GM04503 (cell line): ENCODE data around the gene C2CD2L.
"Not testable (repeated sequence)": the region's sequence is repeated elsewhere in the genome, so short reads cannot be mapped to it uniquely, and the experiment has no call there.

Experiments
- DNase-seq: peaks from one replicate; pipeline ENCODE4 v3.0.0-alpha.2; 2012; ENCODE audit warnings: low read depth

Gene C2CD2L

GRCh38 chr11:119106564-119107537 lies at the start of gene C2CD2L:
TSS of gene C2CD2L (plus strand) at chr11:119107344. CDS start at chr11:119107742, 398 bp downstream.
- peak; percentile 49 for DNase-seq

GRCh38 chr11:119059128-119059527 lies 48.0 kb upstream of the C2CD2L start:
- DNase-seq: not testable (repeated sequence)

GRCh38 chr11:119061256-119061655 lies 45.9 kb upstream of the C2CD2L start:
- DNase-seq: no peak

- DNase-seq: no peak
Measured at GRCh38 chr11:119062779-119063178, 44.4 kb upstream of the C2CD2L start.

GRCh38 chr11:119065369-119065768 lies 41.8 kb upstream of the C2CD2L start:
- DNase-seq: no peak

GRCh38 chr11:119067371-119068222 lies 39.5 kb upstream of the C2CD2L start, which contains the start of gene VPS11:
TSS of gene VPS11 (plus strand) at chr11:119067818. CDS start at chr11:119067824, 6 bp downstream.
- DNase-seq: peak; percentile 73

GRCh38 chr11:119077839-119078238 lies 29.3 kb upstream of the C2CD2L start:
- DNase-seq: no peak

- DNase-seq: no peak
Measured at GRCh38 chr11:119078675-119079420, 28.3 kb upstream of the C2CD2L start.

- no peak for DNase-seq
Measured at GRCh38 chr11:119081682-119082260, 25.4 kb upstream of the C2CD2L start.

GRCh38 chr11:119084663-119085436 lies 22.3 kb upstream of the C2CD2L start, which contains the start of gene HMBS:
TSS of gene HMBS (plus strand) at chr11:119084881. CDS start at chr11:119085034, 153 bp downstream.
- peak; percentile 85 for DNase-seq

GRCh38 chr11:119085437-119085847 lies 21.7 kb upstream of the C2CD2L start:
- DNase-seq: no peak

GRCh38 chr11:119087123-119087522 lies 20.0 kb upstream of the C2CD2L start:
- no peak for DNase-seq

- no peak for DNase-seq
Measured at GRCh38 chr11:119087747-119088241, 19.4 kb upstream of the C2CD2L start.

- DNase-seq: no peak
Measured at GRCh38 chr11:119088406-119088805, 18.7 kb upstream of the C2CD2L start.

- no peak for DNase-seq
Measured at GRCh38 chr11:119089319-119089718, 17.8 kb upstream of the C2CD2L start.

- no peak for DNase-seq
Measured at GRCh38 chr11:119091178-119091577, 16.0 kb upstream of the C2CD2L start.

- DNase-seq: no peak
Measured at GRCh38 chr11:119091966-119092879, 14.9 kb upstream of the C2CD2L start.

GRCh38 chr11:119092880-119093842 lies 14.0 kb upstream of the C2CD2L start:
- DNase-seq: no peak
